ENCODE data around the gene PIK3R3. TPM values are rescaled to one million over a fixed set of nuclear protein-coding genes. Genes with fewer than 3 reads are reported as not detected.

Gene PIK3R3
- total RNA-seq, 1 experiment from 2014 or later = 9.0 TPM

DNA sequence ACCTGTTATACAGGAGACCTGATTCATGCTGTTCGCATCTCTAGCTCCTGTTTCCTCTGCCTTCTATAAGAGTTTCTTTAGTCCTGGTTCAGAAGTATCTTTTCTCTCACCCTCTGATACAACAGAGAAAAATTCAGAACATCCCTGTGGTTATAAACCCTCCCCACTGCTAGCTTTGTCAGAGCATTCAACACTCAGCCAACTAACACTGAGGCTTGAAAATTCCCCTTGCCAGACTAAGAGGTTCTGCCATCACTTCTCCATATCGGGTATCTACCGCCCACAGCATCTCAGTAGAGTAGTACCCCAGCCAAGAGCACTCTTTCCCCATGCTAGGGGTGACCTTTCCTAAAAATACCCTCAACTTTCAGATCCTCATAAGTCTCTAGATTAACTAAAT lies 19.6 kb upstream of the PIK3R3 start:
- H3K27ac Mint-ChIP-seq = no peak overlapping the region
- ATAC-seq = no peak
- H3K4me1 Mint-ChIP-seq = peaks cover 9% of the 10 kb centered on the region
- H3K9me3 Mint-ChIP-seq = peaks cover 3% of the 10 kb centered on the region
- no peaks in the 10 kb centered on the region for H3K36me3 Mint-ChIP-seq
- H3K4me3 Mint-ChIP-seq = no peak overlapping the region
- ChIA-PET CTCF (no interaction called here), POLR2A (no interaction called here)
- DNase-seq (ENCODE audit: low spot score) = no peak
- no peaks in the 10 kb centered on the region for H3K27me3 Mint-ChIP-seq (ENCODE audit: low read depth)
- no peak for TF ChIP-seq FOXJ3 (CRISPR knock-in tag; IDR thresholded peaks at IDR 0.05; ENCODE audit: borderline replicate concordance)
- TF ChIP-seq ZBTB43 (CRISPR knock-in tag; IDR thresholded peaks at IDR 0.05) = no peak
- TF ChIP-seq HMGA2 (CRISPR knock-in tag; IDR thresholded peaks at IDR 0.05) = no peak
- no peak for TF ChIP-seq ZNF512 (CRISPR knock-in tag; IDR thresholded peaks at IDR 0.05; ENCODE audit: borderline replicate concordance)
- TF ChIP-seq SMAD3 (CRISPR knock-in tag; IDR thresholded peaks at IDR 0.05; ENCODE audit: borderline replicate concordance) = no peak
- TF ChIP-seq, protein P1, sequence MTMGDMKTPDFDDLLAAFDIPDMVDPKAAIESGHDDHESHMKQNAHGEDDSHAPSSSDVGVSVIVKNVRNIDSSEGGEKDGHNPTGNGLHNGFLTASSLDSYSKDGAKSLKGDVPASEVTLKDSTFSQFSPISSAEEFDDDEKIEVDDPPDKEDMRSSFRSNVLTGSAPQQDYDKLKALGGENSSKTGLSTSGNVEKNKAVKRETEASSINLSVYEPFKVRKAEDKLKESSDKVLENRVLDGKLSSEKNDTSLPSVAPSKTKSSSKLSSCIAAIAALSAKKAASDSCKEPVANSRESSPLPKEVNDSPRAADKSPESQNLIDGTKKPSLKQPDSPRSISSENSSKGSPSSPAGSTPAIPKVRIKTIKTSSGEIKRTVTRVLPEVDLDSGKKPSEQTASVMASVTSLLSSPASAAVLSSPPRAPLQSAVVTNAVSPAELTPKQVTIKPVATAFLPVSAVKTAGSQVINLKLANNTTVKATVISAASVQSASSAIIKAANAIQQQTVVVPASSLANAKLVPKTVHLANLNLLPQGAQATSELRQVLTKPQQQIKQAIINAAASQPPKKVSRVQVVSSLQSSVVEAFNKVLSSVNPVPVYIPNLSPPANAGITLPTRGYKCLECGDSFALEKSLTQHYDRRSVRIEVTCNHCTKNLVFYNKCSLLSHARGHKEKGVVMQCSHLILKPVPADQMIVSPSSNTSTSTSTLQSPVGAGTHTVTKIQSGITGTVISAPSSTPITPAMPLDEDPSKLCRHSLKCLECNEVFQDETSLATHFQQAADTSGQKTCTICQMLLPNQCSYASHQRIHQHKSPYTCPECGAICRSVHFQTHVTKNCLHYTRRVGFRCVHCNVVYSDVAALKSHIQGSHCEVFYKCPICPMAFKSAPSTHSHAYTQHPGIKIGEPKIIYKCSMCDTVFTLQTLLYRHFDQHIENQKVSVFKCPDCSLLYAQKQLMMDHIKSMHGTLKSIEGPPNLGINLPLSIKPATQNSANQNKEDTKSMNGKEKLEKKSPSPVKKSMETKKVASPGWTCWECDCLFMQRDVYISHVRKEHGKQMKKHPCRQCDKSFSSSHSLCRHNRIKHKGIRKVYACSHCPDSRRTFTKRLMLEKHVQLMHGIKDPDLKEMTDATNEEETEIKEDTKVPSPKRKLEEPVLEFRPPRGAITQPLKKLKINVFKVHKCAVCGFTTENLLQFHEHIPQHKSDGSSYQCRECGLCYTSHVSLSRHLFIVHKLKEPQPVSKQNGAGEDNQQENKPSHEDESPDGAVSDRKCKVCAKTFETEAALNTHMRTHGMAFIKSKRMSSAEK (CRISPR knock-in tag; IDR thresholded peaks at IDR 0.05; ENCODE audit: borderline replicate concordance) = no peak
- no peak for TF ChIP-seq NR3C1 (CRISPR knock-in tag; conservative IDR thresholded peaks at IDR 0.05; ENCODE audit: low read depth)
- TF ChIP-seq PRRX2 (CRISPR knock-in tag; IDR thresholded peaks at IDR 0.05) = no peak
- TF ChIP-seq, protein P2, sequence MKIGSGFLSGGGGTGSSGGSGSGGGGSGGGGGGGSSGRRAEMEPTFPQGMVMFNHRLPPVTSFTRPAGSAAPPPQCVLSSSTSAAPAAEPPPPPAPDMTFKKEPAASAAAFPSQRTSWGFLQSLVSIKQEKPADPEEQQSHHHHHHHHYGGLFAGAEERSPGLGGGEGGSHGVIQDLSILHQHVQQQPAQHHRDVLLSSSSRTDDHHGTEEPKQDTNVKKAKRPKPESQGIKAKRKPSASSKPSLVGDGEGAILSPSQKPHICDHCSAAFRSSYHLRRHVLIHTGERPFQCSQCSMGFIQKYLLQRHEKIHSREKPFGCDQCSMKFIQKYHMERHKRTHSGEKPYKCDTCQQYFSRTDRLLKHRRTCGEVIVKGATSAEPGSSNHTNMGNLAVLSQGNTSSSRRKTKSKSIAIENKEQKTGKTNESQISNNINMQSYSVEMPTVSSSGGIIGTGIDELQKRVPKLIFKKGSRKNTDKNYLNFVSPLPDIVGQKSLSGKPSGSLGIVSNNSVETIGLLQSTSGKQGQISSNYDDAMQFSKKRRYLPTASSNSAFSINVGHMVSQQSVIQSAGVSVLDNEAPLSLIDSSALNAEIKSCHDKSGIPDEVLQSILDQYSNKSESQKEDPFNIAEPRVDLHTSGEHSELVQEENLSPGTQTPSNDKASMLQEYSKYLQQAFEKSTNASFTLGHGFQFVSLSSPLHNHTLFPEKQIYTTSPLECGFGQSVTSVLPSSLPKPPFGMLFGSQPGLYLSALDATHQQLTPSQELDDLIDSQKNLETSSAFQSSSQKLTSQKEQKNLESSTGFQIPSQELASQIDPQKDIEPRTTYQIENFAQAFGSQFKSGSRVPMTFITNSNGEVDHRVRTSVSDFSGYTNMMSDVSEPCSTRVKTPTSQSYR (CRISPR knock-in tag; IDR thresholded peaks at IDR 0.05) = no peak
- TF ChIP-seq MXD4 (CRISPR knock-in tag; IDR thresholded peaks at IDR 0.05; ENCODE audit: borderline replicate concordance) = no peak
- no peak for TF ChIP-seq ZNF138 (CRISPR knock-in tag; conservative IDR thresholded peaks at IDR 0.05)

DNA sequence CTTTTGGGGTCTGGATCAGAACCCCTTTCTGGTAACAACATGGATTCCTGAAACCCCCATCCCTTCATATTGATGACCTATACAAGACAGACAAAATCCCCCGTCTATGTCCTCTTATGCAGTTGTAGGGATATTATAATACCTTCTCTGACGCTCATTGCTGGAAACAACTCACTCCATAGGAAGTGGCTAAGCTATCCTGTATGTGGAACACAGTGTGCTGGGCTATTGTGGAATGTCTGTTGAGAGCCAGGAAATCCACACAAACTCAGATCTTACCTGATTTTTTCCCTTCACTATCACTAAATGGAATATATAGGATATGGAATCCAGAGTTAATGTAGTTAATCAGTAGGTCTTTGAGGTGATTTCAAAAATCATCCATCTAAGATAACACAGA lies 17.7 kb upstream of the PIK3R3 start:
- POLR2A ChIA-PET = no interaction called here
- CTCF ChIA-PET = no interaction called here
- no peak for TF ChIP-seq NFE2L1 (CRISPR knock-in tag; IDR thresholded peaks at IDR 0.05)
- TF ChIP-seq ZNF423 (CRISPR knock-in tag; IDR thresholded peaks at IDR 0.05) = no peak
- TF ChIP-seq, protein P2 (CRISPR knock-in tag; IDR thresholded peaks at IDR 0.05) = no peak
- no peak for TF ChIP-seq ZNF138 (CRISPR knock-in tag; conservative IDR thresholded peaks at IDR 0.05)
- TF ChIP-seq PREB (CRISPR knock-in tag; IDR thresholded peaks at IDR 0.05; ENCODE audit: borderline replicate concordance) = no peak
- TF ChIP-seq TP53 (CRISPR knock-in tag; IDR thresholded peaks at IDR 0.05) = no peak
- TF ChIP-seq MYBL2 (CRISPR knock-in tag; IDR thresholded peaks at IDR 0.05) = no peak

More for the DNA sequence above, 17.7 kb upstream of the PIK3R3 start:
- Mint-ChIP-seq H3K4me3 (no peak overlapping the region), H3K4me1 (peaks cover 9% of the 10 kb centered on the region), H3K9me3 (peaks cover 3% of the 10 kb centered on the region), H3K36me3 (no peaks in the 10 kb centered on the region), H3K27ac (no peak overlapping the region), H3K27me3 (ENCODE audit: low read depth) (peaks cover 3% of the 10 kb centered on the region; the same call in 1 of the 2 replicates)
- ATAC-seq = no peak
- no peak for DNase-seq (ENCODE audit: low spot score)

All from WTC11 (cell line).